Epithelial cell of esophagus (primary cell): Measurements from ENCODE around the gene NUDCD2.

Experiments
- DNase-seq: peaks from one replicate; pipeline ENCODE4 v3.0.0; 2010; ENCODE audit warnings: low read depth
- H3K4me3 ChIP-seq: 2 replicates; pipeline ENCODE4 v1.5.1; 2011; ENCODE audit warnings: mild to moderate bottlenecking, low read length, control low read depth
- TF ChIP-seq, protein P1 (sequence below): IDR thresholded peaks from 2 replicates; pipeline ENCODE4 v1.5.1; 2011; ENCODE audit warnings: low read depth, mild to moderate bottlenecking, low read length, control low read depth, inconsistent platforms; ENCODE audit not compliant: insufficient read depth; ENCODE audit errors: missing control alignments

NUDCD2 gene

DNA sequence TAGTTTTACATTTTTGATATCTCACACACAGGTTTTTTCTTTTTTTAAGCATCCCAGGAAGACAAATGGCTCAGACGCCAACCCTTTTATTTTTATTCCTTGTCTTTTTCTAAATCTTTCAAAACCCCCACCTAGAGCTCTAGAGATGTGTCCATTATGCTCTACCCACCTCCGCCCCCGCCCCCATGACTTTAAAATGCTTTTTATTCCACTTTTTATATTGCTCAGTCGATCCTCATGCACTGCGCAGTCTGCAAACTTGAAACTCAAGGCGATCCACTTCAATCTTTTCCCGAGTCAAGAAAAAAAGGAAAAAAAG is 45.1 kb upstream of the NUDCD2 start:
- peak overlapping the region; percentile 64 for H3K4me3 ChIP-seq
- DNase-seq: no peak
- TF ChIP-seq, protein P1, sequence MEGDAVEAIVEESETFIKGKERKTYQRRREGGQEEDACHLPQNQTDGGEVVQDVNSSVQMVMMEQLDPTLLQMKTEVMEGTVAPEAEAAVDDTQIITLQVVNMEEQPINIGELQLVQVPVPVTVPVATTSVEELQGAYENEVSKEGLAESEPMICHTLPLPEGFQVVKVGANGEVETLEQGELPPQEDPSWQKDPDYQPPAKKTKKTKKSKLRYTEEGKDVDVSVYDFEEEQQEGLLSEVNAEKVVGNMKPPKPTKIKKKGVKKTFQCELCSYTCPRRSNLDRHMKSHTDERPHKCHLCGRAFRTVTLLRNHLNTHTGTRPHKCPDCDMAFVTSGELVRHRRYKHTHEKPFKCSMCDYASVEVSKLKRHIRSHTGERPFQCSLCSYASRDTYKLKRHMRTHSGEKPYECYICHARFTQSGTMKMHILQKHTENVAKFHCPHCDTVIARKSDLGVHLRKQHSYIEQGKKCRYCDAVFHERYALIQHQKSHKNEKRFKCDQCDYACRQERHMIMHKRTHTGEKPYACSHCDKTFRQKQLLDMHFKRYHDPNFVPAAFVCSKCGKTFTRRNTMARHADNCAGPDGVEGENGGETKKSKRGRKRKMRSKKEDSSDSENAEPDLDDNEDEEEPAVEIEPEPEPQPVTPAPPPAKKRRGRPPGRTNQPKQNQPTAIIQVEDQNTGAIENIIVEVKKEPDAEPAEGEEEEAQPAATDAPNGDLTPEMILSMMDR: no peak

DNA sequence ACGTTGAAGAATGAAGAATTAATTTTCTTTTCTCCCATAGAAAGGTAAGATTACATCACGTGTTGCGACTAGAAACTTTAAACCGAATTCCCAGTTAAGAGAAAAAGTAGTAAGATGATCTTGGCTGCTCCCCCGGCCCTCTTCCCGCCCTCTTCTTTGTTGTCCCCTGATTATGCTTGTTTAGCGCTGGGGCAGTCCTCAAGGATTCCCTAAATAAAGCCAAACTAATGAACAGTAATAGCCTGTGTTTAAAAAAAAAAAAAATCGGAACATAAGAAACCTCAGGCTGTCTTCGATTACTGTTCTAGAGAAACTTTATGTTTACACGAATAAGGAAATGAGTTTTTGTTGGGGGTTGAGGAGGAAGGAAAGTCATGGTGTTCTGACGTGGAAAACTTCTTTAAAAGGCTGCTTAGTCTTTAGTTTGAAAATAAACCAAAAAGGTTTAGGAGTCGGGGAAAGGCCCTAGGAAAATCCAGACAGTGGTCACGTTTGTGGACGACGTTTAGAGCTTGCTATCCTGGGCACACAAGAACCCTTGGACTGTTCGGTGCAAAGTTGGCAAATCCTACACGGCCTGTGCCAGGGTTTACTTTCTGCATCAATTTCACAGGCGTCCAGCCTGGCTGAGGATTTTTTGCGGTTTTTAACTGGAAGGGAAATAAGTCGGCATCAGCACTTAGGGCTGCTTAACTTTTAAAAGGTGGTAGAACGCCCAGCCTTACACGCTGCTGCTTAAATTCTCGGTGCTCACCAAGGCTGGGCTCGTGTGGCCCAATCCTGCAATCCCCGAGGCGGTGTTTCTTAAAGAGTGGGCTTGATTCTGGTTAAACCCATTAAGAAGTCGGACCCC is 44.4 kb upstream of the NUDCD2 start:
- H3K4me3 ChIP-seq: peak overlapping the region; percentile 64
- DNase-seq: peak; percentile 38
- TF ChIP-seq, protein P1: no peak

DNA sequence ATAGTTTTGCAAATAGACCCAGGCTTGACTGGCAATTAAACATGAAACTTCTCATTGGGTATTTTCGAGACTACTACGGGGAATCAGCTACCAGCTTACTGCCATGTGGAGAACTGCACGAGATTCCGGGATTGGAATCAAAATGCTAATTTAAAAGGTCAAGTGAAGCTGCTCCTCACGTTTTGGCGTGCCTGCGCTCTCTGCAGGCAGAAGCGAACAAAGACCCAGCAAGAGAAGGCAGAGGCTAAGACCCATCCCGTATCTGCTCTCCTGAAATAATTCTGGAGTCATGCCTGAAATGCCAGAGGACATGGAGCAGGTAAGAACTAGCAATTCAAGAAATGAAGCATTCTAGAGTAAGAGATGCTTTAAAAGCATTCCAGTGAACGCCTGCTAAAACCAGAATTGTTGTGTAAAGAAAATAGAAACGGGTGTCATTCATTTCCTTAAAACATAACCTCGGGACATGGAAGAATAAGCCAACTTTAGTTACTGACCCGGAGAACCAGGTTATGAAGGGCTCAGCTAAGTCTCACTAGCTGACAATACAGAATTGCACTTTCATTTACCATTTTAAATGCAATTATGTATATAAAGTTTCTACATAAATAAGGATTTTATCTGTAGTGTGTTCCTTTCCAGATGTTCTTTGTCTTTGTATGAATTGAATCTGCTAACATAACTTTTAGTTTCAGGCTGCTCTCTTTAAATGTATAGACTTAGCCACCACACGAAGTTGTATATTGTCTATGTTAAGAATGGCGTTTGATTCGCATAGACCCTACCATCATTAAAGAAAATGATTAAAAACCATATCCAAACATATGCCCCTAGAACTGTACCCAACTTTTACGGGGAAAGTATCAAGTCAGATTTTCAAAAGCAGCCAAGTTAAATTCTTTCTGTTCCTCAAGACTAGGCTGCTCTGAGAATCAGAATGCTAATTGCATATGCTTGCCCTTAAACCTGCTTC is 43.5 kb upstream of the NUDCD2 start:
- TF ChIP-seq, protein P1: peak; percentile 52
- peak overlapping the region; percentile 64 for H3K4me3 ChIP-seq
- peak; percentile 76 for DNase-seq

DNA sequence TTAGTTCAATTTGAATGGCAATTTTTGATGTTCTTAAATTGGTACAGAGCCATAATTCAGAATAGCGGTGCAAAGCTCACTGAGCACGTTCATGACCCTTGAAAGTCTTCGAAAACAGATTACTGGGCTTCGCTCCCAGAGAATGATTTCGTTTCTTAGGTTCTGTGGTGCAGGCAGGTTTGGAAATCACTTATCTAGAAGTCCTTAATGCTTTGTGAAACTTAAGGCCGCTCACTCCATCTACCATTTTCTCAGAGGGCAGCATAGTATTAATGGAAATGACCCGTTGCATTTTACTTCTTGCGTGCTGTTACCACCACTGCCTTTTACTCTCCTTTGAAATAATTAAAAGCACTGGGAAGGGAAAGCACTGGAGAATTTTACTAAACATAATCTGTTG is 42.6 kb upstream of the NUDCD2 start:
- no peak for DNase-seq
- TF ChIP-seq, protein P1: no peak
- H3K4me3 ChIP-seq: no peak overlapping the region

DNA sequence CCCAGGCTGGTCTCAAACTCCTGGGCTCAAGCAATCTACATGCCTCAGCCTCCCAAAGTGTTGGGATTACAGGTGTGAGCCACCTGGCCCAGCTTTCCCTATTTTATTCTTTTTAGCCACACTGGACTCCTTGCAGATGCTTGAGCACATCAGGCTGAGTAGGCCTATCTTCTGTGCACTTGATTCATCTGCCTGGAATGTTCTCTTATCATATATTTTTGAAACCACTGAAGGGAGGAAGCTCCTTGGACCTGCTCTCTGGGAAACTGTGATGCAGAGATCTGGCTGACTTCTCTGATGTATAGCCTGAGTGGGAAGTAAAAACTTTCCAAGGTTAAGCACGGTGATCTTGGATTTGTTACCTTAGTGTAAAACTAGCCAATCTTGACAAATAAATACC is 39.0 kb upstream of the NUDCD2 start:
- no peak overlapping the region for H3K4me3 ChIP-seq
- TF ChIP-seq, protein P1: no peak
- peak; percentile 34 for DNase-seq

DNA sequence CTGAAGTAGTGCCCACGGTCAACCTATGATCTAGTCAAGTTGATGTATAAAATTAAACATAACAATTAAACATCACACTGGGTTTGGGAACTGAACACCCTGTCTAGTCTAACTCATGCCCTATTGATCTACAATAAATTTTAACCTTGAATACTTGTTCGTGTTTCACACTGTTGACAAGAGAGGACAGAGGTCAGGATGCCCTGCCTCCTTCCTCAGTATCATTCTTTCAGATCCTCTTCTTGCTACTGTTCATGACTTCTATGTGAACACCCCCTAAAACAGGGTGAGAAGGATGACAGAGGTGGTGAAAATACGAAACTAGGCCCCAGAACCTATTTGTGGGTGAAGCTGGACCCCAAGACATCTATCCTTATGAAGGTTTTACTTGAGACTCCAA is 37.4 kb upstream of the NUDCD2 start:
- TF ChIP-seq, protein P1: no peak
- no peak for DNase-seq
- no peak overlapping the region for H3K4me3 ChIP-seq
